Upper lobe of right lung (tissue), 1 donor: ENCODE measurements around the gene MED22. TPM values are rescaled to one million over a fixed set of nuclear protein-coding genes. Genes with fewer than 3 reads are reported as not detected.
"Not testable (repeated sequence)": the region's sequence is repeated elsewhere in the genome, so short reads cannot be mapped to it uniquely, and the experiment has no call there.

Experiments
- ATAC-seq: fragments of 200-7000 bp; cut with Tn5 transposase; one replicate; pipeline ENCODE4 v1.9.1; 2020; ENCODE audit warnings: mild to moderate bottlenecking, moderate library complexity
- DNase-seq: peaks from one replicate; pipeline ENCODE4 v3.0.0-alpha.2; 2020
- H3K27ac ChIP-seq: fragments of 200-600 bp; one replicate; pipeline ENCODE4 v1.8.0; 2022
- H3K27me3 ChIP-seq: fragments of 200-600 bp; one replicate; pipeline ENCODE4 v1.8.0; 2022; ENCODE audit warnings: mild to moderate bottlenecking
- H3K36me3 ChIP-seq: fragments of 200-600 bp; one replicate; pipeline ENCODE4 v1.8.0; 2022
- H3K4me1 ChIP-seq: fragments of 200-600 bp; one replicate; pipeline ENCODE4 v1.8.0; 2022
- H3K4me3 ChIP-seq: fragments of 200-600 bp; one replicate; pipeline ENCODE4 v1.8.0; 2022; ENCODE audit warnings: mild to moderate bottlenecking
- H3K9me3 ChIP-seq: fragments of 200-600 bp; one replicate; pipeline ENCODE4 v1.8.0; 2022
- intact Hi-C: fragments of 100-400 bp; cut with DNase I; formaldehyde crosslinking; loops from one replicate; pipeline ENCODE4 v1.11.0; 2022
- total RNA-seq: library from RNA; stranded (reverse); fragmentation: NEBNext Ultra II Directional; extraction: Animal tissue kit (Norgen Biotek cat#: 25700); gene quantifications from one replicate; pipeline ENCODE4 v1.2.1, GENCODE V29; 2021
- TF ChIP-seq, protein P1 (sequence below): fragments of 200-600 bp; IDR thresholded peaks from one replicate; pipeline ENCODE4 v1.8.0; 2022; ENCODE audit warnings: antibody characterized with exemption
- donor health status: DM: no; HTN: yes; CAD: no; lungs with severe emphysema.

MED22 gene
- total RNA-seq, 1 donor from 2014 or later = 25.8 TPM

DNA sequence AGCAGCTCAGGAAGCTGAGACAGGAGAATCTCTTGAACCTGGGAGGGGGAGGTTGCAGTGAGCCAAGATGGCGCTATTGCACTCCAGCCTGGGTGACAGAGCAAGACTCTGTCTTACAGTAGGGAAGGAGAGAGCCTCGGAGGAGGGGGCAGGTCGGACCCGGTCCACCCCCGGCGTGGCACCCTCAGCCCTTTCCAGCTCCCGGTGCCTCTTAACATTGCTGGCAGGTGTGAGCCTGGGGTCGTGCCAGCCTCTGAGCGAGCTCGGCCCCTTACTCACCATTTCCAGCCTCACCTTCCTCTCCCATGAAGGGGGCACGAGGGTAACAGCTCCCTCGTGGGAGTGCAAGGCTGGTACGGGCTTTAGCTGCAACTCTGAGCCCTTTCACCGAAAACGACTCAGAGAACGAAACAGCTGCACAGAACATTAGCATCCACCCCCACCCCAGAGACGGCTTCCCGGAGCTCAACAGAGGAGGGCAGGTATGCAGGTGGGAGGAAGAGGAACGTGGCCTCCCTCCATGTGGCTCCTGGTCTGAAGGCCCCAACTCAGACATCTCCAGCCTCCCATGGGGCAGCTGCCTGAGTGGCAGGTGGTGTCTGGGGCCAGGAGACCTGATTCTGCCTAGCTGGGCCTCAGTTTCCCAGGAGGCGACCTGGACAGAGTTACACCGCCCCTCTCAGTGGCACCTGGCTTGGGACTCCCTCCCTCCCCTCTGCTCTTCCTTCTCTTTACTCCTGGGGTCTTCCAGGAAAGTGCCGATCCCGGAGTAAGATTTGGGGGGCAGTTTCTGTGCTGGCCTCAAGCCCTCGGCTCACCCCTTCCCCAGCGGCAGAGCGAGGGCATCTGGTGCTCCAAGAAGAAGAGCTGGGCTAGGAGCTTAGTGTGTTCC lies 44.4 kb downstream of the MED22 start:
- no peak for DNase-seq
- Histone ChIP-seq H3K27me3 (no peaks in the 10 kb centered on the region), H3K36me3 (no peaks in the 10 kb centered on the region), H3K27ac (no peak overlapping the region), H3K9me3 (no peaks in the 10 kb centered on the region), H3K4me1 (no peaks in the 10 kb centered on the region), H3K4me3 (no peak overlapping the region)
- no peak for ATAC-seq
- intact Hi-C loops = no loop called here
- TF ChIP-seq, protein P1, sequence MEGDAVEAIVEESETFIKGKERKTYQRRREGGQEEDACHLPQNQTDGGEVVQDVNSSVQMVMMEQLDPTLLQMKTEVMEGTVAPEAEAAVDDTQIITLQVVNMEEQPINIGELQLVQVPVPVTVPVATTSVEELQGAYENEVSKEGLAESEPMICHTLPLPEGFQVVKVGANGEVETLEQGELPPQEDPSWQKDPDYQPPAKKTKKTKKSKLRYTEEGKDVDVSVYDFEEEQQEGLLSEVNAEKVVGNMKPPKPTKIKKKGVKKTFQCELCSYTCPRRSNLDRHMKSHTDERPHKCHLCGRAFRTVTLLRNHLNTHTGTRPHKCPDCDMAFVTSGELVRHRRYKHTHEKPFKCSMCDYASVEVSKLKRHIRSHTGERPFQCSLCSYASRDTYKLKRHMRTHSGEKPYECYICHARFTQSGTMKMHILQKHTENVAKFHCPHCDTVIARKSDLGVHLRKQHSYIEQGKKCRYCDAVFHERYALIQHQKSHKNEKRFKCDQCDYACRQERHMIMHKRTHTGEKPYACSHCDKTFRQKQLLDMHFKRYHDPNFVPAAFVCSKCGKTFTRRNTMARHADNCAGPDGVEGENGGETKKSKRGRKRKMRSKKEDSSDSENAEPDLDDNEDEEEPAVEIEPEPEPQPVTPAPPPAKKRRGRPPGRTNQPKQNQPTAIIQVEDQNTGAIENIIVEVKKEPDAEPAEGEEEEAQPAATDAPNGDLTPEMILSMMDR = no peak

DNA sequence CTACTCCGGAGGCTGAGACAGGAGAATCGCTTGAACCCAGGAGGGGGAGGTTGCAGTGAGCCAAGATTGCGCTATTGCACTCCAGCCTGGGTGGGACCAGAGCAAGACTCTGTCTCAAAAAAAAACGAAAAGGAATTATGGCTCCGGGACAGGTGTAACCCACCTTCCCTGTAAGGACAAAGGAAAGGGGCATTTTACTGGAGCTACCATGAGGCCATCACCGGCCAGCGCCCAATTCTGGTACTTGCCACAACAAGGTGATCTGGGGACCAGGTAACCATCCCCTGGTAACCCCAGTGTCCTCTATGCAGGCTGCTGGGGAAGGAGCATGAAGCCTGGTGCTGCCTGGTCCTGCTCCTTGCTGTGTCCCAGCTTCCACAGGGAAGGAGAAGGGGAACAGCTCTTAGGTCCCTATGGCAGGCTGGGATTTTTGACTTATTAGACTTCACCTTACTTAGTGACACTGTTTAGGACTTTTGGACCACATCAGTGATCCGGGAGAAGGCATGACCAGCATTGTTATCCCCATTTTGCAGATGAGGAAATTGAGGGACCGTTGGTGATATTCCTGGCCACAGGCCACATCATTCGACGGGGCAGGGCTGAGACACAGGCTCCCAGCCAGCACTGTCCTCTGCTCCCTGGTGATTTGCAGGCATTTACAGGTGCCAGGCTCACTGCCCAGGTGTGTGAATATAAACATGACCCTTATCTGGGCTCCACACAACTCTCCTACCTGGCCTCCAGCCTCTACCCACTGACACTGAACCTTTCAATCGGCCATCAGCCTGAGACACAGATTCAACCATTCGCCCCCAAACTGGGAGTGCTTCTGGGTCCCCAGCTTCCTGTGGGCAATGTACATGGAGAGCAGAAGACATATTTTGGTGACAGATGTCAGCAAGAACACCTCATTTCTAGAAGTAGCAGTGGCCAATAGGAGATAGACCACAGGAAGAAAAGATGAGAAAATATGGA lies 46.4 kb downstream of the MED22 start:
- Histone ChIP-seq H3K4me3 (no peak overlapping the region), H3K36me3 (no peaks in the 10 kb centered on the region), H3K27me3 (no peaks in the 10 kb centered on the region), H3K9me3 (no peaks in the 10 kb centered on the region), H3K4me1 (no peaks in the 10 kb centered on the region), H3K27ac (no peak overlapping the region)
- TF ChIP-seq, protein P1 = no peak
- ATAC-seq = no peak
- DNase-seq = no peak
- intact Hi-C loops = no loop called here

DNA sequence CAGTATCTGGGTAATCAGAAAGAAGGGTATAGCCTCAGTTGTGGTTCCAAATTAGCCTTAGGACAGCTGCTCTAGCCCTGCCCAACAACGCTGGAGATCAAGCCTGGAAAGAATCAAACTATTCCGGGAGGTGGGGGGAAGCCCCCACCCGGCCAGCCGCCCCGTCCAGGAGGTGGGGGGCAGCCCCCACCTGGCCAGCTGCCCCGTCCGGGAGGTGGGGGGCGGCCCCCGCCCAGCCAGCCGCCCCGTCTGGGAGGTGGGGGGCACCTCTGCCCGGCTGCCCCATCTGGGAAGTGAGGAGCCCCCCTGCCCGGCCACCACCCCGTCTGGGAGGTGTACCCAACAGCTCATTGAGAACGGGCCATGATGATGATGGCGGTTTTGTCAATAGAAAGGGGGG lies 47.9 kb downstream of the MED22 start:
- H3K4me3 ChIP-seq, H3K9me3 ChIP-seq, ATAC-seq, DNase-seq, H3K36me3 ChIP-seq, H3K27ac ChIP-seq, H3K4me1 ChIP-seq, H3K27me3 ChIP-seq, intact Hi-C loops: not testable (repeated sequence)

DNA sequence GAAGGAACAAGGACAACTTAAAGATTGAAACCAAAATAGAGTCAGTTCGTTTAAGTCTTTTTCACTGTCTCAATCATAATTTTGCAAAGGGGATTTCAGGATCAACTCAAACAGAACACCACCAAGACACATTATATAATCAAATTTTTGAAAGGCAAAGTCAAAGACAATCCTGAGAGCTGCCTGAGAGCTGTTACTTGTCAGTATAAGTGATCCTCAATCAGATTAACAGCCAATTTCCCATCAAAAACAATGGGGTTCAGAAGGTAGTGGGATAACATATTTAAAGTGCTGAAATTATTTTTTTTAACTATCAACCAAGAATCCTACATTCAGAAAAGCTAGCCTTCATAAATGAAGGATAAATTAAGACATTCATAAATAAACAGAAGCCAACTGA lies 53.7 kb downstream of the MED22 start:
- DNase-seq (no peak), ATAC-seq (no peak)
- no peaks in the 10 kb centered on the region for H3K27me3 ChIP-seq
- no peaks in the 10 kb centered on the region for H3K9me3 ChIP-seq
- intact Hi-C loops = no loop called here
- no peaks in the 10 kb centered on the region for H3K36me3 ChIP-seq
- no peak overlapping the region for H3K27ac ChIP-seq
- H3K4me3 ChIP-seq = no peak overlapping the region
- TF ChIP-seq, protein P1 = no peak
- H3K4me1 ChIP-seq = no peaks in the 10 kb centered on the region

DNA sequence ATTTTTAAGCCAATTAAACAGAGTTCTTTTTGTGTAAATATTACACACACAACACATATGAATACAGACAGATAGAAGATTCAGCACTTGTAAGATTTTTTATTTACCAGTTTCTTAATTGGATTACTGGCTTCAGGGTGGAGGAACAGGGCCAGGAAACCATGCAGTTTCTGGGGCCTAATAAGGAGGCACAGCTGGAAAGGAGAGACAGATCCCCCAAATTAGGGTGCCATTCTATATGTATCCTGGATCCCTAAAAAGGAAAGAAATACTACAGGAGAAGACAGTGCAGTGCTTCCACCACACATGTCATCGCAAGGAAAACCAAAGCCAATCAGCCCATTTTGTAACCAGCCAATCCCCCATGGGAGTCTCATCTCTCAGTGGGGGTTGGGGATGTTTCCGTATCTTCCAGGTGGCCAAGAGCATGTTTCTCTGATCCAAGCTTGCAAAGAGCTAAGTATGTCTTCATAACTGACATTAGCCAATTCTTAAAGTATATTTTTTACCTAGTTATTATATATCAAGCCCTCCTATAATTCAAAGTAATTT lies 57.1 kb downstream of the MED22 start:
- intact Hi-C loops = no loop called here

More for the DNA sequence above, 57.1 kb downstream of the MED22 start:
- TF ChIP-seq, protein P1 = no peak
- Histone ChIP-seq H3K27ac (no peak overlapping the region), H3K27me3 (no peaks in the 10 kb centered on the region), H3K36me3 (no peaks in the 10 kb centered on the region), H3K4me1 (no peaks in the 10 kb centered on the region), H3K9me3 (no peaks in the 10 kb centered on the region), H3K4me3 (no peak overlapping the region)
- DNase-seq (no peak), ATAC-seq (no peak)

Other genes with a start within 250 kb of the MED22 start
- gene RALGDS, start 226.9 kb downstream of the MED22 start, total RNA-seq = 66.3 TPM
- gene GBGT1, start 184.2 kb downstream of the MED22 start, total RNA-seq = 27.4 TPM
- not detected for gene OBP2B, start 138.9 kb downstream of the MED22 start, total RNA-seq
- gene ABO, start 72.9 kb downstream of the MED22 start, total RNA-seq = 16.8 TPM
- 15.9 TPM for gene SURF6, start 11.9 kb downstream of the MED22 start, total RNA-seq
- gene RPL7A, start 87 bp upstream of the MED22 start, total RNA-seq = 1,380 TPM
- gene SURF1, start 8.4 kb upstream of the MED22 start, total RNA-seq = 43.9 TPM
- 12.0 TPM for gene SURF2, start 8.4 kb upstream of the MED22 start, total RNA-seq
- 142 TPM for gene SURF4, start 27.9 kb upstream of the MED22 start, total RNA-seq
- gene STKLD1, start 28.2 kb upstream of the MED22 start, total RNA-seq = 1.2 TPM
- 22.6 TPM for gene REXO4, start 69.9 kb upstream of the MED22 start, total RNA-seq
- 2.0 TPM for gene ADAMTS13, start 74.2 kb upstream of the MED22 start, total RNA-seq
- 39.8 TPM for gene CACFD1, start 111.8 kb upstream of the MED22 start, total RNA-seq
- gene SLC2A6, start 131.0 kb upstream of the MED22 start, total RNA-seq = 11.4 TPM
- not detected for gene MYMK, start 176.8 kb upstream of the MED22 start, total RNA-seq
- gene ADAMTSL2, start 186.6 kb upstream of the MED22 start, total RNA-seq = 17.4 TPM